CD4-positive, CD25-positive, alpha-beta regulatory T cell (primary cell): ENCODE results near the gene WDR45B. TPM values are rescaled to one million over a fixed set of nuclear protein-coding genes. Genes with fewer than 3 reads are reported as not detected.

ENCODE experiments used
- ATAC-seq, 2 donors: fragments of 150-1000 bp; cut with Tn5 transposase; one replicate each; pipeline ENCODE4 v1.10.0; 2021; ENCODE audit warnings: low read depth in 2 of 2, moderate number of reproducible peaks in 2 of 2, moderate library complexity in 1 of 2
- DNase-seq, 3 donors: peaks; one replicate each; pipeline versions ENCODE4 v3.0.0 to v3.0.0-alpha.2; 2012 to 2022; ENCODE audit warnings: mixed read lengths in 1 of 3
- H3K27ac ChIP-seq: one replicate; pipeline ENCODE4 v1.7.0; 2013; ENCODE audit warnings: mild to moderate bottlenecking, low read length; ENCODE audit not compliant: insufficient read depth, poor library complexity, severe bottlenecking
- H3K27me3 ChIP-seq: one replicate; pipeline ENCODE4 v1.7.0; 2013; ENCODE audit warnings: low read length; ENCODE audit not compliant: control insufficient read depth, insufficient read depth
- H3K36me3 ChIP-seq: one replicate; pipeline ENCODE4 v1.7.0; 2013; ENCODE audit warnings: mild to moderate bottlenecking, low read length, moderate library complexity; ENCODE audit not compliant: control insufficient read depth, insufficient read depth
- H3K4me1 ChIP-seq: 2 replicates; pipeline ENCODE4 v1.7.0; 2013; ENCODE audit warnings: mild to moderate bottlenecking, low read length; ENCODE audit not compliant: insufficient read depth, control insufficient read depth, poor library complexity, severe bottlenecking
- H3K4me3 ChIP-seq: one replicate; pipeline ENCODE4 v1.7.0; 2013; ENCODE audit warnings: low read depth, mild to moderate bottlenecking, low read length, moderate library complexity
- H3K9me3 ChIP-seq, 2 experiments: 1 replicate in 1 of 2; 2 replicates in 1 of 2; pipeline ENCODE4 v1.7.0; 2013; ENCODE audit warnings: low read length in 2 of 2, mild to moderate bottlenecking in 1 of 2, moderate library complexity in 1 of 2; ENCODE audit not compliant: control insufficient read depth in 2 of 2
- H3K27ac Mint-ChIP-seq, 3 donors: one replicate each; pipeline ENCODE4 v1.8.0; 2020 to 2022; ENCODE audit warnings: mild to moderate bottlenecking in 3 of 3, mixed read lengths in 3 of 3, moderate library complexity in 2 of 3
- H3K27me3 Mint-ChIP-seq: one replicate; pipeline ENCODE4 v1.8.0; 2022; ENCODE audit warnings: mild to moderate bottlenecking, mixed read lengths
- H3K36me3 Mint-ChIP-seq: one replicate; pipeline ENCODE4 v1.8.0; 2020; ENCODE audit warnings: mixed read lengths
- H3K4me1 Mint-ChIP-seq, 4 donors: one replicate each; pipeline ENCODE4 v1.8.0; 2020 to 2022; ENCODE audit warnings: mixed read lengths in 4 of 4, mild to moderate bottlenecking in 1 of 4
- H3K4me3 Mint-ChIP-seq, 4 donors: one replicate each; pipeline ENCODE4 v1.8.0; 2020 to 2022; ENCODE audit warnings: mild to moderate bottlenecking in 4 of 4, mixed read lengths in 4 of 4, moderate library complexity in 3 of 4
- H3K9me3 Mint-ChIP-seq, 7 donors: one replicate each; pipeline ENCODE4 v1.8.0; 2020 to 2022; ENCODE audit warnings: mixed read lengths in 7 of 7, mild to moderate bottlenecking in 3 of 7, moderate library complexity in 2 of 7
- polyA plus RNA-seq, 4 donors: library from polyadenylated mRNA; unstranded; fragments of 300-500 nt; fragmentation: Illumina TruSeq; gene quantifications; one replicate each; pipeline ENCODE4 v1.2.3, GENCODE V29; 2021
- total RNA-seq: library from RNA; stranded (reverse); gene quantifications from one replicate; pipeline ENCODE4 v1.2.3, GENCODE V29; 2022

Gene WDR45B
- total and polyA plus RNA-seq, 5 donors from 2014 or later = 35.1 to 86.8 (median 40.7) TPM

DNA sequence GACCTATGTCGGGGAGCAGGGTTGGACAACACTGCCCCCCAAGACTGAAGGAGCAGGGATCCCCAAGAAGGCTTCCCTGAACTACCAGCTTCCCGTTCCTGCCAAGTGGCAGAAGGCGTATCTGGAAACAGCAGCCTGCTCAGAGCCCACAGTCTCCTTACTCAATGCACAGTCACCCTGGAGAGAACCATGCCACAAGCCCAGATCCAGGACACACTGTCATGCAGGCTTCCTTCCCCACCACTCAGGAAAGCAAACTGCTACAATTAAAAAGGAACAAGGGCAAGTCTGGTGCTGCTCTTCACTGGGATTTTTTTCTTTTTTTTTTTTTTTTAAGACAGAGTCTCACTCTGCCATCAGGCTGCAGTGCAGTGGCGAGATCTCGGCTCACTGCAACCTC lies 8.2 kb downstream of the WDR45B start:
- Mint-ChIP-seq H3K36me3 (peaks cover 30% of the 10 kb centered on the region), H3K27ac (no peak overlapping the region), H3K27me3 (no peaks in the 10 kb centered on the region), H3K4me3 (no peak overlapping the region), H3K4me1 (peaks cover 0 to 44% (median 18%) of the 10 kb centered on the region in 4 donors), H3K9me3 (peaks cover 0 to 11% (median 0%) of the 10 kb centered on the region in 7 donors)
- DNase-seq = no peak
- Histone ChIP-seq H3K36me3 (peaks cover 48% of the 10 kb centered on the region), H3K4me3 (no peak overlapping the region), H3K4me1 (peaks cover 5% of the 10 kb centered on the region), H3K27ac (no peak overlapping the region), H3K27me3 (no peaks in the 10 kb centered on the region), H3K9me3 (peaks cover 0 to 3% of the 10 kb centered on the region in 2 experiments)
- ATAC-seq = no peak

DNA sequence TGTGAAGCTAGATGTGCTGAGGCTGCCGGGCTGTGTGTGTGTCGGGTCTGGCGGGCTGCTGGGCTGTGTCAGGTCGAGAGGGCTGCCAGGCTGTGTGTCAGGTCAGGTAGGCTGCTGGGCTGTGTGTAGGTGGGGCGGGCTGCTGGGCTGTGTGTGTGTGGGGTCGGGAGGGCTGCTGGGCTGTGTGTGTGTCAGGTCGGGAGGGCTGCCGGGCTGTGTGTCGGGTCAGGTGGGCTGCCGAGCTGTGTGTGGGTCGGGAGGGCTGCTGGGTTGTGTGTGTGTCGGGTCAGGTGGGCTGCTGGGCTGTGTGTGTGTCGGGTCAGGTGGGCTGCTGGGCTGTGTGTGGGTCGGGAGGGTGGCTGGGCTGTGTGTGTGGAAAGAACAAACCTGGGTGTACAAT lies 8.6 kb downstream of the WDR45B start:
- Histone ChIP-seq H3K4me3 (no peak overlapping the region), H3K4me1 (peaks cover 5% of the 10 kb centered on the region), H3K27me3 (no peaks in the 10 kb centered on the region), H3K27ac (no peak overlapping the region), H3K9me3 (peaks cover 0 to 3% of the 10 kb centered on the region in 2 experiments), H3K36me3 (peaks cover 51% of the 10 kb centered on the region)
- DNase-seq (no peak), ATAC-seq (no peak)
- H3K36me3 Mint-ChIP-seq = peaks cover 30% of the 10 kb centered on the region
- peaks cover 0 to 46% (median 18%) of the 10 kb centered on the region in 4 donors for H3K4me1 Mint-ChIP-seq
- no peak overlapping the region for H3K4me3 Mint-ChIP-seq
- peaks cover 0 to 11% (median 0%) of the 10 kb centered on the region in 7 donors for H3K9me3 Mint-ChIP-seq
- H3K27me3 Mint-ChIP-seq = no peaks in the 10 kb centered on the region
- no peak overlapping the region for H3K27ac Mint-ChIP-seq

- H3K4me3 Mint-ChIP-seq = peak overlapping the region in 1 of 4 donors; percentile 21
- H3K36me3 Mint-ChIP-seq = peaks cover 30% of the 10 kb centered on the region
- Histone ChIP-seq H3K27me3 (no peaks in the 10 kb centered on the region), H3K4me3 (no peak overlapping the region), H3K9me3 (peaks cover 0 to 3% of the 10 kb centered on the region in 2 experiments), H3K4me1 (peaks cover 5% of the 10 kb centered on the region), H3K27ac (no peak overlapping the region), H3K36me3 (peaks cover 48% of the 10 kb centered on the region)
- DNase-seq (no peak), ATAC-seq (no peak)
- H3K27me3 Mint-ChIP-seq = no peaks in the 10 kb centered on the region
- no peak overlapping the region for H3K27ac Mint-ChIP-seq
- peaks cover 0 to 11% (median 0%) of the 10 kb centered on the region in 7 donors for H3K9me3 Mint-ChIP-seq
- H3K4me1 Mint-ChIP-seq = peaks cover 0 to 54% (median 18%) of the 10 kb centered on the region in 4 donors
Observed at GRCh38 chr17:82638183-82638773, 10.0 kb downstream of the WDR45B start.

DNA sequence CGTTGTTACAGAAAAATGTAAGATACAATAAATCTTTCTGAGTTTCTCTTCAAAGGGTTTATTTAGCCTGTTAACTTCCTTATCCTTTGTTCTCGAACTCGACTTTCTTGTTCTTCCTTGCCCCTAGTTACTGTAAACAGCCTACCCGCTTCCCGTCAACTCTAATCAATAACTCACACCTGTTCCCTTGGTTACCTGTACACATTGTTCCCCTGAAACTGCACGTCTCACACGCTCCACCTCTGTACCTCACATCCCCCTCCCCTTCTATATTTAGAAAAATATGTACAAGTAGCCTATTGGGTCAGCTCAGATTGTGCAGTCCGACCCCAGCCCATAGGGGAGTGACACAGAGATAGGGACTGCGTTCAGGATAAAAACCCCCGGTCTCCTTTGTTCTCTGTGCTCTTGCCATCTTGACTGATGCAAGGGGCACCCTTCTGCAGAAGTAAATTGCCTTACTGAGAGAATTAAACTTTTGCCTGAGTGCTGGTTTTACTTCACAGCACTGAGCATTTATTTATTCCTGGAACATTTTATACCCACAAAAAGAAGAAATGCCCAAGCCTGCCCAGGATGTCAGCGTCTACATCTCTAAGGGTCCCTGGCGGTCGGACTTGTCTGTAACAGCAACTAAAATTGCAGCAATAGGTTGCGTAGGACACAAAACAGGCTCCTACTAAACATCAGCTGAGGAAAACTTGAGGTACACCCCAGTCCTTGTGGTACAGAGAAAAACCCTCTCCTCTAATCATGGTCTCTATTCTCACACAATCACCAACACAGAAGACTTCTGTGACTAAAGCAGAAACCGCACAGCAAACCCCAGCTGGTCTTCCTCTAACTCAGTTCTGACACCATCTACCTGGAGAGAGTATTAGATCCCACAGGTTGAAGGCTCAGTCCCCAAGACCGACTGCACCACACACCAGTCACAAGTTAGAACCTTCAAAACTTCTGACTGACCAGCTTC lies 11.3 kb downstream of the WDR45B start:
- H3K4me3 Mint-ChIP-seq = peak overlapping the region in 1 of 4 donors; percentile 69
- no peak overlapping the region for H3K27ac ChIP-seq
- no peaks in the 10 kb centered on the region for H3K27me3 ChIP-seq
- no peak overlapping the region for H3K4me3 ChIP-seq
- peaks cover 5% of the 10 kb centered on the region for H3K4me1 ChIP-seq
- no peak for DNase-seq
- peak overlapping the region in 2 of 3 donors; percentile 3 to 51 for H3K27ac Mint-ChIP-seq
- ATAC-seq = no peak
- peaks cover 22% of the 10 kb centered on the region for H3K36me3 Mint-ChIP-seq
- H3K9me3 Mint-ChIP-seq = peaks cover 0 to 11% (median 0%) of the 10 kb centered on the region in 7 donors
- H3K27me3 Mint-ChIP-seq = no peaks in the 10 kb centered on the region
- H3K4me1 Mint-ChIP-seq = peaks cover 0 to 59% (median 22%) of the 10 kb centered on the region in 4 donors
- peaks cover 0 to 3% of the 10 kb centered on the region in 2 experiments for H3K9me3 ChIP-seq
- peaks cover 41% of the 10 kb centered on the region for H3K36me3 ChIP-seq

- peaks cover 0 to 42% (median 19%) of the 10 kb centered on the region in 4 donors for H3K4me1 Mint-ChIP-seq
- no peak for DNase-seq
- ATAC-seq = no peak
- H3K4me3 Mint-ChIP-seq = no peak overlapping the region
- peaks cover 0 to 3% of the 10 kb centered on the region in 2 experiments for H3K9me3 ChIP-seq
- no peak overlapping the region for H3K27ac Mint-ChIP-seq
- peaks cover 27% of the 10 kb centered on the region for H3K36me3 Mint-ChIP-seq
- H3K4me1 ChIP-seq = no peaks in the 10 kb centered on the region
- H3K9me3 Mint-ChIP-seq = peaks cover 0 to 11% (median 0%) of the 10 kb centered on the region in 7 donors
- no peaks in the 10 kb centered on the region for H3K27me3 Mint-ChIP-seq
- peaks cover 46% of the 10 kb centered on the region for H3K36me3 ChIP-seq
- no peaks in the 10 kb centered on the region for H3K27me3 ChIP-seq
- no peak overlapping the region for H3K4me3 ChIP-seq
- H3K27ac ChIP-seq = no peak overlapping the region
Observed at GRCh38 chr17:82633343-82633742, 14.9 kb downstream of the WDR45B start.

DNA sequence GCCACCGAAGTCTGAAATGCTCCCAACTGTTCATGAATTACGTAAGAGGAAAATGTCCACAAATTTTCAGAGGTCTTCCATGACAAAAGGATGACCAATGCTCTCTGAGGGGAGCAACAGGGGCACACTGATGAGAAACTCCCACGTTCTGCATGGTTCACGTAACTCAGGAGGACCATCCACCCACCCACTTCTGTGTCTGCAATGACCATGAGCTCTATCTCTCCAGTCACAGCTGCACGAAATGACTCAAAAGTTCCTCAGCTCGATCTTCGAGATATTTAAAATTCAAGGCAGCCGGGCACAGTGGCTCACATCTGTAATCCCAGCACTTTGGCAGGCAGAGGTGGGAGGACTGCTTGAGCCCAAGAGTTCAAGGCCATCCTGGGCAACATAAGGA lies 15.8 kb downstream of the WDR45B start:
- Histone ChIP-seq H3K4me1 (no peaks in the 10 kb centered on the region), H3K9me3 (peaks cover 0 to 3% of the 10 kb centered on the region in 2 experiments), H3K27ac (no peak overlapping the region), H3K36me3 (peaks cover 50% of the 10 kb centered on the region), H3K4me3 (no peak overlapping the region), H3K27me3 (no peaks in the 10 kb centered on the region)
- Mint-ChIP-seq H3K27me3 (no peaks in the 10 kb centered on the region), H3K9me3 (peaks cover 0 to 10% (median 0%) of the 10 kb centered on the region in 7 donors), H3K4me3 (peak overlapping the region in 1 of 4 donors; percentile 19), H3K4me1 (peaks cover 0 to 37% (median 17%) of the 10 kb centered on the region in 4 donors), H3K36me3 (peaks cover 29% of the 10 kb centered on the region), H3K27ac (no peak overlapping the region)
- DNase-seq = no peak
- ATAC-seq = no peak

DNA sequence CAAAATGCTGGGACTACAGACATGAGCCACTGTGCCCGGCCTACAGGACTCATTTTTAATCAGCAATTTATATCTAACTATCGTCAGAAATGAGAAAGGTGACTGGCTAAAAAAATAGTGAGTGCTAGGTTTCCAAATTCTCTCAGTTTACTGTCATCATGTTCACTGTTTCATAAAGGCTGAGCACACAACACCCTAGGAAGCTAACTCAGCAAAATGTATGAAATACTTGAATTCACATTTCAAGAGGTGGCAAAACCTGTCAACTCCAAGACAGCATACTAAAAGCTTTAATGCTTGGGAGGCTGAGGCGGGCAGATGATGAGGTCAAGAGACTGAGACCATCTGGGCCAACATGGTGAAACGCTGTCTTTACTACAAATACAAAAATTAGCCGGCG lies 16.7 kb downstream of the WDR45B start:
- DNase-seq (no peak), ATAC-seq (no peak)
- Histone ChIP-seq H3K4me3 (no peak overlapping the region), H3K9me3 (no peaks in the 10 kb centered on the region), H3K27ac (no peak overlapping the region), H3K27me3 (no peaks in the 10 kb centered on the region), H3K4me1 (no peaks in the 10 kb centered on the region), H3K36me3 (peaks cover 49% of the 10 kb centered on the region)
- peaks cover 0 to 31% (median 11%) of the 10 kb centered on the region in 4 donors for H3K4me1 Mint-ChIP-seq
- peaks cover 21% of the 10 kb centered on the region for H3K36me3 Mint-ChIP-seq
- H3K9me3 Mint-ChIP-seq = peaks cover 0 to under 1% (median 0%) of the 10 kb centered on the region in 7 donors
- H3K4me3 Mint-ChIP-seq = no peak overlapping the region
- peak overlapping the region in 1 of 3 donors; percentile 42 for H3K27ac Mint-ChIP-seq
- H3K27me3 Mint-ChIP-seq = no peaks in the 10 kb centered on the region
